C4-2B (cell line): ENCODE data around the gene GTF3C5.
"Not testable (repeated sequence)": the region's sequence is repeated elsewhere in the genome, so short reads cannot be mapped to it uniquely, and the experiment has no call there.

Source experiments
- H3K27ac ChIP-seq: fragments of 450-650 bp; 2 replicates; pipeline ENCODE4 v1.5.1; 2017
- ZFX ChIP-seq: fragments of 450-650 bp; IDR thresholded peaks from 2 replicates; pipeline ENCODE4 v1.6.1; 2017
- TF ChIP-seq, protein P1 (sequence below): fragments of 450-650 bp; conservative IDR thresholded peaks from 2 replicates; pipeline ENCODE4 v1.5.1; 2017; ENCODE audit warnings: mild to moderate bottlenecking

Gene GTF3C5

DNA sequence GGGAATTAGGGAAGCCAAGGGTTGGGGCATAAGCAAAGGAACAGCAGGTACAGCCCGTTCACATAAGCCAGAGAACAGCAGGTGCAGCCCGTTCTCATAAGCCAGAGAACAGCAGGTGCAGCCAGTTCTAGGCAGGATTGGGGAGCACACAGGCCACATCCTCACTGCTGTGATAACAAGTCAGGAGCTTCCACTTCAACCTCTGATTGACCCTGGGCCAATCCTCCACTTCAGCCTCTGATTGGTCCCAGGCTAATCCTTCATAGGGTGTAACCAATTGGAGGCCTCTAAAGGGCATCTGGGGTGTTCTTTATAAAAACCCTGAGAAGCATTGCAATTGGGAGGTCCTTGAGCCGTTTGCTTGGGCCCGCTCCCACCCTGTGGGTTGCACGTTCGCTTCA is 58.5 kb downstream of the GTF3C5 start:
- H3K27ac ChIP-seq: no peak overlapping the region

DNA sequence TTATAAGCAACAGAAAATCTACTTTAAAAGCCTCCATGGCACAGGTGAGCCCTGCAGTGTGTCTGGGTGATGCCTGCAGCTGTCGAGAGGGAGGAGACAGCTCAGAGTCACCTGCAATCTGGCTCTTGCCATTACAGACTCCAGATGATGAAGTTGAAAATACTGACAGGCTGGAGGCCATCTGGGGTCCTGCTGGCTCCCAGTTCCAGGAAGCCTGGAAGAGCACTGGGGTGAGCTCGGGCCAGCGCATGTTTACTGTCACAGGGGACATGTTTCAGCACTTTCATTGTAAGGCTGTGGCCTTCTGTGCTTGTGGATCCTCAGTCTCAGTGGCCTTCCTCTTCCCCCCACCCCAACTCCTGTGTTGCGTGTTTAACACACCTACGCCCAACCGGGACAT is 59.4 kb downstream of the GTF3C5 start:
- no peak overlapping the region for H3K27ac ChIP-seq
- TF ChIP-seq, protein P1, sequence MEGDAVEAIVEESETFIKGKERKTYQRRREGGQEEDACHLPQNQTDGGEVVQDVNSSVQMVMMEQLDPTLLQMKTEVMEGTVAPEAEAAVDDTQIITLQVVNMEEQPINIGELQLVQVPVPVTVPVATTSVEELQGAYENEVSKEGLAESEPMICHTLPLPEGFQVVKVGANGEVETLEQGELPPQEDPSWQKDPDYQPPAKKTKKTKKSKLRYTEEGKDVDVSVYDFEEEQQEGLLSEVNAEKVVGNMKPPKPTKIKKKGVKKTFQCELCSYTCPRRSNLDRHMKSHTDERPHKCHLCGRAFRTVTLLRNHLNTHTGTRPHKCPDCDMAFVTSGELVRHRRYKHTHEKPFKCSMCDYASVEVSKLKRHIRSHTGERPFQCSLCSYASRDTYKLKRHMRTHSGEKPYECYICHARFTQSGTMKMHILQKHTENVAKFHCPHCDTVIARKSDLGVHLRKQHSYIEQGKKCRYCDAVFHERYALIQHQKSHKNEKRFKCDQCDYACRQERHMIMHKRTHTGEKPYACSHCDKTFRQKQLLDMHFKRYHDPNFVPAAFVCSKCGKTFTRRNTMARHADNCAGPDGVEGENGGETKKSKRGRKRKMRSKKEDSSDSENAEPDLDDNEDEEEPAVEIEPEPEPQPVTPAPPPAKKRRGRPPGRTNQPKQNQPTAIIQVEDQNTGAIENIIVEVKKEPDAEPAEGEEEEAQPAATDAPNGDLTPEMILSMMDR: no peak
- TF ChIP-seq ZFX: no peak

More for the DNA sequence above, 58.5 kb downstream of the GTF3C5 start:
- no peak for TF ChIP-seq ZFX
- TF ChIP-seq, protein P1: no peak

DNA sequence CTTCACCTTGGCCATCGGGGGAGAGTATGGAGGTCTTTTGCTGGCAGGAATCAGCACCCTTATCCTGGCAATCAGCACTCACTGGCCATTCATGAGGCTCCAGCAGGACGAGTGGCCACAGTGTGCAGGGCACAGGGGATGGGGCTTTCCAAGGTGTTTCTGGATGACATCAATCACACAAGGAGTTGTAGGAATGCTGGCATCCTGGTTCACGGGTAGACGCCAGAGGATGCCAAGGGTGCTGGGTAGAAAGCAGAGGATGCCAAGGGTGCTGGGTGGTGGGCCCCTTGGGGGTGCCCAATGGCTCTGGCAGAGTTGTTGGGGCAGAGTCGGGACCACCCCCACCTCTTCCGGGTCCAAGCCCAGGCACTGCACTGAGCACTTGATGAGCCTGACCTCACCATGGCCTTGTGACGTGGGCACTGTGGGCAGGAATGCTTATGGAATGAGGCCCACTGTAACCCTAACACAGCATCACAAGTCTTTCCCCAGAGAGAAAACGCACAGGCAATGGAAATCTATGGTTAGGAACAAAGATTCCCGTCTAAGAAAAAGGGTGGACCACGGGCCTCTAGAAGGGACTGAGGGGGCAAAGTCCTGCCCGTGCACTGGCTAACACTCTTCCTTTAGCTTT is 60.1 kb downstream of the GTF3C5 start:
- H3K27ac ChIP-seq: no peak overlapping the region
- TF ChIP-seq, protein P1: no peak
- TF ChIP-seq ZFX: no peak

DNA sequence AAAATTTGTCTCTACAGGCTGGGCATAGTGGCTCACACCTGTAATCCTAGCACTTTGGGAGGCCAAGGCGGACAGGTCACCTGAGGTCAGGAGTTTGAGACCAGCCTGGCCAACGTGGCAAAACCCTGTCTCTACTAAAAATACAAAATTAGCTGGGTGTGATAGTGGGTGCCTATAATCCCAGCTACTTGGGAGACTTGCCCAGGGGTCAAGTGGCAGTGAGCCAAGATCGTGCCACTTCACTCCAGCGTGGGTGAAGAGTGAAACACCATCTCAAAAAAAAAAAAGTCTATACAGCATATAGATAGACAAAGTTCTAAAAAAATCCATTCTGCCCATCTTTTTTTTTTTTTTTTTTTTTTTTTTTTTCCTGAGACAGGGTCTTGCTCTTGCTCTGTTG is 63.6 kb downstream of the GTF3C5 start:
- not testable (repeated sequence) for H3K27ac ChIP-seq

DNA sequence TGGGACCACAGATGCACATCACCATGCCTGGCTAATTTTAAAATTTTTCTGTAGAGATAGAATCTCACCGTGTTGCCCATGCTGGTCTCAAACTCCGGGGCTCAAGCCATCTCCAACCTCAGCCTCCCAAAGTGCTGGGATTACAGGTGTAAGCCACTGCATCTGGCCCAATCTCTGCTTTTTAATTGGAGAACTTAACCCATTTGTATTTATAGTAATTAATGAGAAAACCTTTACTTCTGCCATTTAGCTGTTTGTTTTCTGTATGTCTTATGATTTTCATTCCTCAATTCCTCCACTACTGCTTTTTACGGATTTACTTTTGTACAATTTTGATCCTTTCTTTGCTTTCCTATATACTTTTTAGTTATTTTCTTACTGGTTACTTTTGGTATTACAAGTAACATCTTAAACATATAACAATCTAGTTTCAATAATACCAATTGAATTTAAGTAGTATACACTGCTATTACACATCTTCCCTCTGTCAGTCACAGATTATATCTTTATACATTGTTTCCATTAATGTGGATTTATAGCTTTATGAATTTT is 64.1 kb downstream of the GTF3C5 start:
- H3K27ac ChIP-seq: no peak overlapping the region
- no peak for TF ChIP-seq ZFX
- TF ChIP-seq, protein P1: no peak; the same call in 1 of the 2 replicates

DNA sequence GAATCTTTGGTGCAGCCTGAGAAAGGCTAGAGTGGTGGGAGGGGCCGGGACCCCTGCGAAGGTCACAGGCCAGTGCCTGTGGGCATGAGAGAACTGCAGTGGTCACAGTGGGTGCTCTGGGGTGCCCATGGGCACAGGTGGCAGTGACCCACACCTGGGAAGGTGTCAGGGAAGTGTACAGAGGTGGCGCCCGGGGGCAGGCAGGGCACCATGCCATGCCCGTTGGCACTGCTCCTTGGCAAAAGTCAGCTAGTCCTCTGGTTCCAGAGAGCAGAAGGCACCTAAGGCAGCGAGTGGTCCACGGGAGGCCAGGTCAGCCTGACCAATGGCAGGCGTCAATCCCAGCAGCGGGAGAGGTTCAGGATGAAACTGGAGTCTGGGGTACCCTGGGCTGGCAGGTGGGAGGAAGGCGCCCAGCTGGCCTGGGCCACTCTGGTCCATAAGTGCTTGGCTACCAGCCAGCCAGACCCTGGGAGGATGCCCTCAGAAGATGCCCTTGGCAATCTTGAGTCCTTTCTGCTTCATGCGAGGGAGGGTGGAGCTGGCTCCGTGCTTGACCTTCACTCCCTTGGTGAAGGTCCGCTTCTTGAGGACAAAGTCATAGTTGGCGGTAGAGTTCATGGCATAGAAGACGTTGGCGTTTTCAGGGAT is 67.4 kb downstream of the GTF3C5 start:
- TF ChIP-seq ZFX: no peak
- TF ChIP-seq, protein P1: no peak
- H3K27ac ChIP-seq: peak overlapping the region; percentile 50

DNA sequence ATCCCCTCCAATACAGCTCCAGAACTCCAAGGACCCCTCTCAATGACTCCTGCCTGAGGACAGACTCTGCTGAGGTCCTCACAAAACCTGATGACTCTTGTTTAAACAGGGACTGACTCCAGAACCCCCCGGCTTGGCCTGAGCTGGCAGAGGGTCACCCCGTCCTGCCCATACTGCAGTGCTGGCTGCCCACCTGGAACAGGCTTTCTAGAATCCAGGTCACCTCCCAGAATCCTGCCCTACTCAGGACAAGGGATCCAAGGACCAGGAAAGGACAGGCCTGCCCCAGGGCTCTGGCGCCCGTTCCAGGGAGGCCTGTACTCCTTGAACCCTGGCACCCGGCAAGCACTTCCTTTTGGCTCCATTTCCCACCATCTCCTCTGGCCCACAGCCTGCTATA is 68.1 kb downstream of the GTF3C5 start:
- H3K27ac ChIP-seq: peak overlapping the region; percentile 50
- TF ChIP-seq ZFX: no peak
- TF ChIP-seq, protein P1: no peak
